Fibroblast of the conjunctiva (primary cell): ENCODE data around the gene BANP.
"Not testable (repeated sequence)": the region's sequence is repeated elsewhere in the genome, so short reads cannot be mapped to it uniquely, and the experiment has no call there.

Experiments
- DNase-seq: peaks from one replicate; pipeline ENCODE4 v3.0.0-alpha.2; 2010; ENCODE audit warnings: low read depth

Gene BANP

GRCh38 chr16:87968541-87968940 lies 17.3 kb downstream of the BANP start:
- DNase-seq, result no peak

- DNase-seq, result no peak
These were observed 19.0 kb downstream of the BANP start for GRCh38 chr16:87970186-87970585.

GRCh38 chr16:87971933-87972332 lies 20.7 kb downstream of the BANP start:
- DNase-seq, result no peak

GRCh38 chr16:87973717-87974116 lies 22.5 kb downstream of the BANP start:
- no peak for DNase-seq

- no peak for DNase-seq
These were observed 22.9 kb downstream of the BANP start for GRCh38 chr16:87974178-87974577.

GRCh38 chr16:87976665-87977064 lies 25.4 kb downstream of the BANP start:
- no peak for DNase-seq

GRCh38 chr16:87978127-87978526 lies 26.9 kb downstream of the BANP start:
- DNase-seq, result no peak

GRCh38 chr16:87979352-87979751 lies 28.1 kb downstream of the BANP start:
- no peak for DNase-seq

- DNase-seq, result not testable (repeated sequence)
These were observed 28.8 kb downstream of the BANP start for GRCh38 chr16:87979911-87980630.

- not testable (repeated sequence) for DNase-seq
These were observed 30.1 kb downstream of the BANP start for GRCh38 chr16:87981376-87981775.

- no peak for DNase-seq
These were observed 31.4 kb downstream of the BANP start for GRCh38 chr16:87982581-87983041.

GRCh38 chr16:87983072-87983736 lies 32.0 kb downstream of the BANP start:
- not testable (repeated sequence) for DNase-seq

- not testable (repeated sequence) for DNase-seq
These were observed 32.5 kb downstream of the BANP start for GRCh38 chr16:87983737-87984097.

GRCh38 chr16:87984180-87984579 lies 32.9 kb downstream of the BANP start:
- not testable (repeated sequence) for DNase-seq

- no peak for DNase-seq
These were observed 33.5 kb downstream of the BANP start for GRCh38 chr16:87984632-87985267.

- DNase-seq, result not testable (repeated sequence)
These were observed 34.3 kb downstream of the BANP start for GRCh38 chr16:87985493-87985892.

- not testable (repeated sequence) for DNase-seq
These were observed 35.2 kb downstream of the BANP start for GRCh38 chr16:87986361-87986849.

GRCh38 chr16:87988596-87988995 lies 37.4 kb downstream of the BANP start:
- DNase-seq, result not testable (repeated sequence)

GRCh38 chr16:87990254-87990653 lies 39.0 kb downstream of the BANP start:
- DNase-seq, result not testable (repeated sequence)

GRCh38 chr16:87992142-87992541 lies 40.9 kb downstream of the BANP start:
- not testable (repeated sequence) for DNase-seq

GRCh38 chr16:87993901-87994300 lies 42.7 kb downstream of the BANP start:
- no peak for DNase-seq

GRCh38 chr16:87995644-87996043 lies 44.4 kb downstream of the BANP start:
- DNase-seq, result no peak
